Myocyte (in vitro differentiated cells): ENCODE results near the gene MRAS. TPM values are rescaled to one million over a fixed set of nuclear protein-coding genes. Genes with fewer than 3 reads are reported as not detected.

Source experiments
- DNase-seq: peaks from one replicate; pipeline ENCODE4 v3.0.0-alpha.2; 2012; ENCODE audit warnings: low read depth
- total RNA-seq: library from RNA; depleted of rRNA; stranded (reverse); fragments of >200 nt; gene quantifications from 2 replicates; pipeline ENCODE4 v1.2.3, GENCODE V29; 2014

Gene MRAS
- total RNA-seq, 1 donor from 2014 or later = 482 TPM

GRCh38 chr3:138338811-138339210 is 9.6 kb upstream of the MRAS start:
- peak; percentile 95 for DNase-seq

- DNase-seq = no peak
Observed at GRCh38 chr3:138340511-138340910, 7.9 kb upstream of the MRAS start.

DNA sequence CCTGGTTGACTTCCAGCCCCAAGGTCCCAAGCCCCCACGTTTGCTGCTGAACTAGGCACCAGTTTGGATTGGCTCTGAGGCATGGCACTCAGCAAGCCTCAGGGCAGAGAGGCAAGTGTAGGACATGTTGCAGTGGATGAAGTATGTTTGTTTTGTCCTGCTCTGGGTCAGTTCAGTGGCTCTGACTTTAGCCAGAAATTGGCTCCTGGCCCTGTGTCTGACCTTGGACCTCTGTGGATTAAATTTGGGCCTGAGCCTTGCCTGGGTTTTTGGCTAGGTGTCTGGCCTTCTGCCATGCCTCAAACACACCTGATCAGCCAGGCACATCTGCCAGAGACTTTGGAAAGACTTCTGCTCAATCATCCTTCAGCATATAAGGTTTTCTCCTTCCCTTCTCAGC is 3.6 kb upstream of the MRAS start:
- DNase-seq = no peak

DNA sequence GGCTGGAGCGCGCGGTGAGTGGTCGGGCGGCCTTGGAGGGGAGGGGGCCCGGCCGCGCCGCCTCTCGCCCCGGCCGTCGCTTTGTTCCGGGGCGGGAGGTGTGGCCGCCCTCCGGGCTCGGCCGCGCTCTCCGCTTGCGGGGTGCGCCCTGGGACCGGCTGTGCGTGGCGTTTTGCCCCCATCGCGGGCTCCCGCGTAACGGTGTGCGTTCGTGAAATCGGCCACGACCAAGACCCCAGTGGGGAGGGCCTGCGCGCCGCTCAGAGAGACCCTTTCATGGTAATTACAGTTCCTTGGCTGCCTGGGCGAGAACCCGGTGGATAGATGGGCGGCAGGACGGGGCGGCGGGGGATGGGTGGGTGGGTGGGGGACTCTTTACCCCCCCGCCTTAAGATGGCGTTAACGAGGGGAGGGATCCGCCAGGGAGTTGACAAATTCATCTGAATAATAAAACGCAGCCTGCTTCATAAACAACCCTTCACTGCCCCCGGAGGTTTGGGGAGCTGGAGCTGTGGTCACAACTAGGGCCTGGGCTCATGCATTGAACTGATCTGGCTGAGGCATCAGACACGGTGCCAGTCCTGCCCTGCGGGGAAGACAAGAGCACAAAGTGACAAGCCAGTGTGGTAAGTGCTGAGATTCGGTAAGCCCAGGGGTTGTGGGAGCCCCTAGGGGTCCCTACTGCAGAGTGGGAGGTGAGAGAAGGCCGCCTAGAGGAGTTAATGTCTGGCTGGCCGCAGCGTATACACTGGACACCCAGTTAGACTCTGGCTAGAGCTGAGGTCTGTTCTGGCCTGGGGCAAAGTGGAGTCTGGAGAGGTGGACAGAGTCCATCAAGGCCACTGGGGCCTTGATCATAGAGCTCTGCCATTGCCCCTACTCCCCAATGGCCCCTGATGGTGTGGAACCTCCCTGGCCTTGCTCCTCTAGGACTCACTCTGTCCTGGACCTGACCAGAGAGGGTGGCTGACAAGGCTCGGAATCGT is 668 bp downstream of the MRAS start:
- DNase-seq = peak; percentile 65

DNA sequence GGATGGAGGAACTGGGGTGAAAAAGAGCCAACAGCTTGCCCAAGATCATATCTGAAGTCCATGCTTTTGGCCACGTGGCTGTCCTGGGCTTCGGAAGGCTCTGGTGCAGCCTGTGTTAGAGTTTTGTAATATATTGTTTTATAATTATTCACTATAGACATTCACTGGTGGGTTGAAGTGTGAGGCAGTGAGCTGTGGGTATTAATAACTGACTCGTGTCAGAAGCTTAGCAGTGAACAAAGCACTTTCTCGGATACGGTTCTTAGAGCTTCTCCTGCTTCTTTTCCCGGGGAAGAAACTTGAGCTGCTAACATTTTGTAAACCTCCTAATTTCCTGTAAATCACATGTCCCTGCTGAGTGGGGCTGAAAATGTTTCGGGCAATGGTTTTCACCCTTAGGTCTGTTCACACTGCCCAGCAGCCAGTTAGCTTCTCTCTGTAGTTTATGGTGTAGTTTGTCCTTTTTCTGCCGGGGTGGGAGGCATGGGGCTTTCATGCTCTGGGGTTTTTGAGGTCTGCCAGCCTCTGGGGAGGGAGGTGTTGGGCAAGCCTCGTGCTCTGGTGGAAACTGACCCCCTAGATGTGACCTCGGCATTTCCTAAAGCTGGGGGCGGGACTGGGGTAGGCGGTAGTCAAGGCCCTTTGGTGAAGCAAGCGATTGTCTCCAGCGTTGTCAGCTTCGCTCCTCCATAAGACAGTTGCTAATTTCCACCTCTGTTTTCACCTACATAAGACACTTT is 1.7 kb downstream of the MRAS start:
- peak; percentile 82 for DNase-seq

GRCh38 chr3:138351151-138351550 is 2.8 kb downstream of the MRAS start:
- no peak for DNase-seq

DNA sequence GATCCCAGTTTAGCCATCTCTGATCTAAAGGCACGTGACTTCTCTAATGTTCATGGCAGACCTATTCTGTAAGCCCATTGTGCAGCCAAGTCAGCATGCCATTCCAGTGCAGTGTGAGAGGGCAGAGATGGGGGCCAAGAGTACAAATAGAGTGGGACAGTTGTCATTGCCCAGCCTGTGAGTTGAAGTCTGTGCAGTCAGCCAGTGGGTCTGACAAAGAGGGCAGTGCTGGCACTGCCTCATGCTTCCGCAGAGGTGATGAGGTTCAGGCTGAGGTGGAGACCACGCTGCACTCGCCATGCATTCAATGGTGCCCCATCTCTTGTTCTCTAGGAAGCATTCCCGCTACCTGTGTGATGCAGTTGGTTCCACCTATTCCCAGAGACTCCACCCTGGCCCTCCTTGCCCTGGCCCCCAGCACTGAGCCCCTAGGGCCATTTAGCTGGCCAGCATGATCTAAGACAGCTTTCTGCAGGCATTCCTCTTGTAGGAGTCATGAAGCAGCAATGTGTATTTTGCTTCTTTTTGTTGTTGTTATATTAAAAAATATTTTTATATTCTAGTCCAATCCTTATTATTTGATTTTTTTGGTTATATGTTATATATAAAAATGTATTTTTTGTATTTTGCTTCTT is 3.7 kb downstream of the MRAS start:
- peak; percentile 92 for DNase-seq

DNA sequence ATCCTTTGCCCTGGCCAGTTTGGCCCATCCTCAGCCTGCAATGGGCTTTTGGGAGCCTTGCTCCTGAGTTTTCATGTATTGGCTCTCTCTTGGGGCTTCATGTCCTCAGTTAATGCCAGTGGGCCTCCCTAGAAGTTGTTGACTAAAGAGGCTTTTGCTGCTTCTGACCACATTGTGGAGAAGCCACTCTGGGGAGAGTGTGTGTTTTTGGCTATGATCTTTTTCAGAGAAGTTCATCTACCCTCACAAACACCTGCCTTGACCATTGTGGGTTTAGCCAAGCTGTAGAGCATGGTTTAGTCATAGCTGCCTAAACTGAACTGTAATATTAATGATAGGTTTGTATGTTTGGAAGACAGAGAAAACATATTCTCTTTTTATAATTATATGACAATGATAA is 6.0 kb downstream of the MRAS start:
- peak; percentile 88 for DNase-seq

GRCh38 chr3:138355071-138355470 is 6.7 kb downstream of the MRAS start:
- no peak for DNase-seq

DNA sequence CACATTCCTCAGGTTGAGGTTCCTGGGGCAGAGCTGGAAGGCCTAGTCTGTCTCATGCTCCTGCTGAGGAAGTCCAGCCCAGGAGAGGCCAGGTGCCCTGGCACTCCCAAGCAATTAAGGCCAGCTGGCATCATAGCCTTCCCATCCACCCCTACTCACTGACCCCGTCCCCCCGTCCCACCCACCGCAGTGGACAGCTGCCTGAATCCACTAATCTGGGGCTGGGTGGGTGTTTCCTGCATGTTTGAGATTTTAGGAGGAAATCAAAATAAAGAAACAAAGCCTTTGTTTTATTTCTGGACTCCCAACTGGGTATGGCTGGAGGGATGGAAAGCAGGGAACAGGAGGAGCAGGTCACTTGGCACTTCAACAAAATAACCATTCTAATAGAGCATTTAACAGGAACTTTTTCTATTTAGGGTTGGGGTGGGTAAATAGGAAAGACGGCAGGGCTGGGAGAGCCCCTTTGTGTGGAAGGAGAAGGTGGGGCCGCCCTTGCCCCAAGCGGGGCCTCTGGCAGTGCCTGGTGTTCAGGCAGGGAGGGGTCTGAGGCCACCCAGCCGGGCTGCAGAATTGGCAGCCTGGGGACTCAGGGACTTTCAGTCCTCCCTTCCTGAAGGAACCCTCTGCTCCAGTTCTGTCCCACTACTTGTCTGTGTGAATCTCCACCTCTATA is 8.5 kb downstream of the MRAS start:
- peak; percentile 97 for DNase-seq

- no peak for DNase-seq
Observed at GRCh38 chr3:138359148-138359918, 11.0 kb downstream of the MRAS start.

GRCh38 chr3:138359919-138360868 is 11.8 kb downstream of the MRAS start:
- peak; percentile 63 for DNase-seq

DNA sequence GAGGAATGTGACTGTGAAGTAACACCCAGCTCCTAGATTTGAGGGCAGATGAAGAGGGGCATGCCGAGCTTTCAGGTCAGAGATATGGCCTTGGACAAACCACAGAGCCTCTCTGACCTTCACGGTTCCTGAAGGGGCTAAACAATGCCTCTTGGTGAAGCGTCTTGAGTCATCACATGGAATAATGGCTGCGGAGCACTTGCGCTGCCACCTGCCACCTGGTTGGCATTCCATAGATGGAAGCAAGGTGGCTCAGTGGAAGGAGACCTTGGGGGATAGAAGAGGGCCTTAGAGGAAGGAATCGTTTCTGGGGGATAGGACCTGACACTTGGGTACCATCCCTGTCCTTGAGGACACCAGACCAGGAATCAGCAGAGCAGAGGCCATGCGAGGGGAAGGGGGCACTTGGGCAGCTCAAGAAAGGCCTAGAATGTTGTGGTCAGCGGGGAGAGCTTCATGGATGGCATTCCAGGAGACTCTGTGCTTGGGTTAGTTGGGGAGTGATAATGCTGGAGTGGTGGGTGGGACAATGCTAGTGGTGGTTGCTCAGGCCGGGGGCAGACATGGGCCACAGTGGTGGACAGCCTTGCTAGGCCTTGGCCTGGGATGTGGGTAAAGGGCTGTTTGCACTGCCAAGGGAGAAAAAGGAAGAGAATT is 12.6 kb downstream of the MRAS start:
- peak; percentile 52 for DNase-seq

- no peak for DNase-seq
Observed at GRCh38 chr3:138361561-138361971, 13.2 kb downstream of the MRAS start.

GRCh38 chr3:138362538-138362937 is 14.2 kb downstream of the MRAS start:
- DNase-seq = no peak

DNA sequence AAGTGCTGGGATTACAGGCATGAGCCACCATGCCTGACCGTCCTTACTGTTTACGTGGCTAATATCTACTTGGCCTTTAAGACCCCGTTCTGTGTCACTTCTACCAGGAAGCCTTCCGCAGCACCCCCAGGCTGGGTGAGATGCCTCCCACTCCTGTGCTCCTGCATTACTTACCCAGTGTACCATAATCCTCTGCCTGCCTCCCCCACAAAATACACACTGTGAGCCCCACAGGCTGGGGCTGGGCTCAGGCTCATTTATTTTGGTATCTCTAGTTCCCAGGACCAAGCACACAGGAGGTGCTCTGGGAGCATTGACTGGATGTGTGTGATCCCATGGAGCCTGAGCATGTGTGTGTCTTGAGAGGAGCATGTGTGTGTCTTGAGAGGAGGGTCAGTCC is 14.9 kb downstream of the MRAS start:
- DNase-seq = no peak

DNA sequence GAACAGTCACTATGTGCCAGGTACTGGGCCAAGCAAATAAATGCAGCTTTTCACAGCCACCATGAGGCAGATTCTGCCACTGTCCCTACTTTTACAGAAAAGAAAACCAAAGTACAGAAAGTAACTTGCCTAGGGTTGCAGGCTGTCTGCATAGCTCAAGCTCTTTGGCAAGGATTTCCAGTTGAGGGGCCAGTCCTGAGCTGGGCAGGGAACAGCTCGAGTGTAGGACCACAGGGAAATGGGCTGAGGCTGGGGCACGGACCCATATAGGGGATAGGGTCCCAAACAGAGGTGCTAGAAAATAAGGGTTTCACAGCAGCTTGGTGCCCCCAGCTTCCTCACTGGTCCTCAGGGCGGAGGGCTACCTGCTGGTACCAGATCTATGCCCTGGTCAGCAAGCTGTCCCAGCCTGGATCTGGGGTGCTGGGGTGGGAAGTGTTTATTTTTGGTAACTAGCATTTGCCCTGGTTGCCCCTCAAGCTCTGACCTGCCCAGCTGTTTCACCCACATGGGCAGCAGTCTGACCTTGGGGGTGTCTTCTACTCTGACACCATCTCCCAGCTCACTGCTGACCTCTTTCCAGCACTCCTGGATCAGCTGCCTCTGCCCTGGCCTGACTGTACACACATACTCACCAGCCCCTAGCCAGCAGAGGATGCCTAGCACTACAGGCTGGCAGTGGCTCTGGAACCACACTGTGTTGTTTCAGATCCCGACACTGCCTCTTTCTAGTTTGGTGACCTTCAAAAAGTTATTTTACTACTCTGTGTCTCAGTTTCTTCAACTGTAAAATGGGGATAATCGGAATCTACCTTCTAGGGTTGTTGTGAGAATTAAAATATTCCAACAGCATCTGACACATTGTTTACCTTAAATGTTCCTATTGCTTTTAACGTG is 16.2 kb downstream of the MRAS start:
- DNase-seq = peak; percentile 29

DNA sequence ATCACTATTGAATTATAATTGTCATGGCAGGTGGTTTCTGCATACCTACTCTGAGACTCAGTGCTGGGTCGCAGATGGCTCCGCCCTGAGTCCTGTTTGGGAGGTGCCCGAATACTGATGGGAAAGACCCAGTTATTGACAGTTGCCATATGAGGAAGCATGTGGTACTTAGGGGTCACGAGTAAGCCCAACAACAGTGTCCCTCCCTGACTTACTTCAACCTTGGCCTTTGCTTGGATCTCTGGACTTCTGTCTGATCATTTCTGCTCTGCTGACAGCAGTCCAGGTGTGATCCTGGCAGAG is 16.8 kb downstream of the MRAS start:
- no peak for DNase-seq
